Fibroblast of lung (primary cell): Measurements from ENCODE around the gene MNT. TPM values are rescaled to one million over a fixed set of nuclear protein-coding genes. Genes with fewer than 3 reads are reported as not detected.

Experiments
- DNase-seq, 2 donors: peaks; one replicate each; pipeline versions ENCODE4 v3.0.0 to v3.0.0-alpha.2; 2010; ENCODE audit warnings: low read depth in 2 of 2
- H2AFZ ChIP-seq: 2 replicates; pipeline ENCODE4 v1.5.1; 2012; ENCODE audit warnings: low read length, control low read depth, inconsistent platforms
- H3K27ac ChIP-seq: 2 replicates; pipeline ENCODE4 v1.5.1; 2011; ENCODE audit warnings: low read length, control low read depth; ENCODE audit not compliant: insufficient read depth
- H3K27me3 ChIP-seq: 2 replicates; pipeline ENCODE4 v1.5.1; 2011; ENCODE audit warnings: mild to moderate bottlenecking, low read length; ENCODE audit not compliant: control insufficient read depth, insufficient read depth
- H3K36me3 ChIP-seq: 2 replicates; pipeline ENCODE4 v1.5.1; 2011; ENCODE audit warnings: low read length; ENCODE audit not compliant: control insufficient read depth, insufficient read depth
- H3K4me1 ChIP-seq: 2 replicates; pipeline ENCODE4 v1.5.1; 2011; ENCODE audit warnings: low read length; ENCODE audit not compliant: control insufficient read depth, insufficient read depth; ENCODE audit errors: extremely low read depth
- H3K4me2 ChIP-seq: 2 replicates; pipeline ENCODE4 v1.5.1; 2011; ENCODE audit warnings: low read length, control low read depth; ENCODE audit not compliant: insufficient read depth; ENCODE audit errors: extremely low read depth
- H3K4me3 ChIP-seq, 4 experiments: fragments of 200-600 bp in 1 of 4; sonication (generic) in 1 of 4; replicated peaks in 1 of 4; 2 replicates each; pipeline ENCODE4 v1.5.1; 2011 to 2016; ENCODE audit warnings: low read length in 4 of 4, low read depth in 3 of 4, mild to moderate bottlenecking in 3 of 4, control low read depth in 2 of 4, inconsistent platforms in 1 of 4, mixed read lengths in 1 of 4; ENCODE audit not compliant: insufficient read depth in 1 of 4; ENCODE audit errors: control extremely low read depth in 1 of 4
- H3K79me2 ChIP-seq: 2 replicates; pipeline ENCODE4 v1.5.1; 2012; ENCODE audit warnings: mild to moderate bottlenecking, low read length, inconsistent platforms; ENCODE audit not compliant: control insufficient read depth, insufficient read depth
- H3K9ac ChIP-seq: 2 replicates; pipeline ENCODE4 v1.5.1; 2011; ENCODE audit warnings: mild to moderate bottlenecking, low read length, control low read depth; ENCODE audit not compliant: insufficient read depth
- H3K9me3 ChIP-seq: 2 replicates; pipeline ENCODE4 v1.5.1; 2012; ENCODE audit warnings: low read depth, low read length; ENCODE audit not compliant: control insufficient read depth, insufficient read depth
- H4K20me1 ChIP-seq: 2 replicates; pipeline ENCODE4 v1.5.1; 2011; ENCODE audit warnings: low read length; ENCODE audit not compliant: control insufficient read depth, insufficient read depth; ENCODE audit errors: extremely low read depth
- EZH2 ChIP-seq: IDR thresholded peaks from 2 replicates; pipeline ENCODE4 v1.5.1; 2012; ENCODE audit warnings: low read length, control low read depth, mild to moderate bottlenecking; ENCODE audit errors: missing control alignments
- polyA plus RNA-seq, 2 donors: library from polyadenylated mRNA; depleted of rRNA in 1 of 2; stranded (reverse) in 1 of 2; unstranded in 1 of 2; fragments of >200 nt; gene quantifications; 2 replicates each; pipeline ENCODE4 v1.2.1, GENCODE V29; 2011 to 2012; ENCODE audit warnings: missing spikeins in 1 of 2
- total RNA-seq: library from RNA; depleted of rRNA; stranded (reverse); fragments of >200 nt; gene quantifications from 2 replicates; pipeline ENCODE4 v1.2.1, GENCODE V29; 2014
- TF ChIP-seq, protein P1 (sequence below), 2 donors: IDR thresholded peaks in 1 of 2; conservative IDR thresholded peaks in 1 of 2; 1 replicate in 1 of 2; 2 replicates in 1 of 2; pipeline ENCODE4 v1.5.1; 2011 to 2012; ENCODE audit warnings: low read length in 2 of 2, control low read depth in 1 of 2, inconsistent platforms in 1 of 2, low read depth in 1 of 2, mild to moderate bottlenecking in 1 of 2

The MNT gene
- total and polyA plus RNA-seq, 2 donors (not counting 1 experiment from before 2014, with no cell fraction given), result 1.7 to 8.4 TPM

DNA sequence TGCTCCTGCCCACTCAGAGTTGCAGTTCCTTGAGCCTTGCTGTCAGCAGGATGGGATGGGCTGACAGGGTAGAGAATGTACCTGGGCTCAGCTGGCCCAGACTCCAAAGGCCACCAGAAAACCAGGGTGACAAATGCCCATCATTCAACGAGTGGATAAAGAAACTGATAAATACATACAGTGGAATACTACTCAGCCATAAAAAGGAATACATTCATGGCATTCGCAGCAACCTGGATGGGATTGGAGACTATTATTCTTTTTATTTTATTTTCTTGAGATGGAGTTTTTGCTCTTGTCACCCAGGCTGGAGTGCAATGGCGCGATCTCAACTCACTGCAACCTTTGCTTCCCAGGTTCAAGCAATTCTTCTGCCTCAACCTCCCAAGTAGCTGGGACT is 43.6 kb downstream of the MNT start:
- Histone ChIP-seq H3K27me3 (no peaks in the 10 kb centered on the region), H3K79me2 (no peaks in the 10 kb centered on the region), H3K4me3 (no peak overlapping the region), H3K9ac (no peak overlapping the region), H3K9me3 (no peaks in the 10 kb centered on the region), H3K27ac (no peak overlapping the region), H3K36me3 (no peaks in the 10 kb centered on the region), H3K4me1 (peaks cover 8% of the 10 kb centered on the region), H2AFZ (no peak overlapping the region), H4K20me1 (no peaks in the 10 kb centered on the region), H3K4me2 (no peak overlapping the region)
- DNase-seq, result no peak
- TF ChIP-seq, protein P1, sequence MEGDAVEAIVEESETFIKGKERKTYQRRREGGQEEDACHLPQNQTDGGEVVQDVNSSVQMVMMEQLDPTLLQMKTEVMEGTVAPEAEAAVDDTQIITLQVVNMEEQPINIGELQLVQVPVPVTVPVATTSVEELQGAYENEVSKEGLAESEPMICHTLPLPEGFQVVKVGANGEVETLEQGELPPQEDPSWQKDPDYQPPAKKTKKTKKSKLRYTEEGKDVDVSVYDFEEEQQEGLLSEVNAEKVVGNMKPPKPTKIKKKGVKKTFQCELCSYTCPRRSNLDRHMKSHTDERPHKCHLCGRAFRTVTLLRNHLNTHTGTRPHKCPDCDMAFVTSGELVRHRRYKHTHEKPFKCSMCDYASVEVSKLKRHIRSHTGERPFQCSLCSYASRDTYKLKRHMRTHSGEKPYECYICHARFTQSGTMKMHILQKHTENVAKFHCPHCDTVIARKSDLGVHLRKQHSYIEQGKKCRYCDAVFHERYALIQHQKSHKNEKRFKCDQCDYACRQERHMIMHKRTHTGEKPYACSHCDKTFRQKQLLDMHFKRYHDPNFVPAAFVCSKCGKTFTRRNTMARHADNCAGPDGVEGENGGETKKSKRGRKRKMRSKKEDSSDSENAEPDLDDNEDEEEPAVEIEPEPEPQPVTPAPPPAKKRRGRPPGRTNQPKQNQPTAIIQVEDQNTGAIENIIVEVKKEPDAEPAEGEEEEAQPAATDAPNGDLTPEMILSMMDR (conservative IDR thresholded peaks at IDR 0.05 in 1 of 2, IDR thresholded peaks at IDR 0.05 in 1 of 2; ENCODE audit: low read depth in 1 of 2, low read length in 2 of 2), result no peak
- TF ChIP-seq EZH2, result no peak

DNA sequence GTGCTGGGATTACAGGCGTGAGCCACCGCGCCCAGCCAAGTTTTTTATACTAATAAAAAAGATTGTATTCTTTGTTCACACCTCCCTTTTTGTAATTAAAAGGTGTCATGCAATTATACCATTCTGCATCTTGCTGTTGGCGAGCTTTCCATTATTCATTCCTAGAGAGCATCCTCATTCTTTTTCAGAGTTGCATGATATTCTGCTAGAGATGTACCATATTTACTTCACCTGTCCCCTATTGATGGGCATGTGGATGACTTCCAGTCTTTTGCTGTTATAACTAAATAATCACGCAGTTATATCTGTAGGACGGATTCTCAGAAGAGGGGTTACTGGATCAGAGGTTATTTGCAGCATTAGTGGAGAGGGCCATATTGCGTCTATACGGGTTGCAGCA is 46.5 kb downstream of the MNT start:
- H3K36me3 ChIP-seq, result no peaks in the 10 kb centered on the region
- H3K4me3 ChIP-seq, result no peak overlapping the region
- peaks cover 4% of the 10 kb centered on the region for H3K4me1 ChIP-seq
- no peak overlapping the region for H3K9ac ChIP-seq
- no peak overlapping the region for H2AFZ ChIP-seq
- no peak overlapping the region for H3K4me2 ChIP-seq
- no peaks in the 10 kb centered on the region for H3K27me3 ChIP-seq
- H3K79me2 ChIP-seq, result no peaks in the 10 kb centered on the region
- no peak for TF ChIP-seq EZH2
- TF ChIP-seq, protein P1 (conservative IDR thresholded peaks at IDR 0.05 in 1 of 2, IDR thresholded peaks at IDR 0.05 in 1 of 2; ENCODE audit: low read depth in 1 of 2, low read length in 2 of 2), result no peak
- H3K27ac ChIP-seq, result no peak overlapping the region
- no peak for DNase-seq
- no peaks in the 10 kb centered on the region for H4K20me1 ChIP-seq
- no peaks in the 10 kb centered on the region for H3K9me3 ChIP-seq

DNA sequence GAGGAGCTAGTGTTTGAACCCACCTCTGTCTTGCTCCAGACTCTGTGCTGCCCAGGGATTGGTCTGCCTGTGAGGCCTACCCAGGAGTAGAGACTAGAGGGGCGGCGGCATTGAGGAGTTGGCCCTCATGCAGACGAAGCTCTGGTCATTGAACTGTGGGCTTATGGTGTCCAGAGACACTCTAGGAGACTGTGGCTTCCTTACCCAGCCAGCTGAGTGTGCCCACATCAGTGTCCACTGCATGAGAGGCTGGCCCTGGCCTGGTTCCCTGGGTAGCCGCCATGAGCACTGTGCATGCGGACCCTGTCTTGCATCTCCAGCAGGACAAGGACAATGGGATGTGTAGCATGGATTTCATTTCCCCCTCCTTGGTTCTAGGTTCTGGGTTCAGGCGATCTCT is 49.6 kb downstream of the MNT start:
- H3K27me3 ChIP-seq, result no peaks in the 10 kb centered on the region
- no peaks in the 10 kb centered on the region for H3K79me2 ChIP-seq
- TF ChIP-seq EZH2, result no peak
- TF ChIP-seq, protein P1 (conservative IDR thresholded peaks at IDR 0.05 in 1 of 2, IDR thresholded peaks at IDR 0.05 in 1 of 2; ENCODE audit: low read depth in 1 of 2, low read length in 2 of 2), result no peak
- H3K27ac ChIP-seq, result no peak overlapping the region
- no peaks in the 10 kb centered on the region for H3K9me3 ChIP-seq
- H4K20me1 ChIP-seq, result no peaks in the 10 kb centered on the region
- no peak overlapping the region for H3K4me3 ChIP-seq
- DNase-seq, result no peak
- H2AFZ ChIP-seq, result no peak overlapping the region
- no peaks in the 10 kb centered on the region for H3K36me3 ChIP-seq
- no peak overlapping the region for H3K4me2 ChIP-seq
- no peak overlapping the region for H3K9ac ChIP-seq
- H3K4me1 ChIP-seq, result peaks cover 2% of the 10 kb centered on the region
